Upper lobe of right lung (tissue), 1 donor: Measurements from ENCODE around the gene CYB561. TPM values are rescaled to one million over a fixed set of nuclear protein-coding genes. Genes with fewer than 3 reads are reported as not detected.
"Not testable (repeated sequence)": the region's sequence is repeated elsewhere in the genome, so short reads cannot be mapped to it uniquely, and the experiment has no call there.

ENCODE experiments used
- ATAC-seq: fragments of 200-7000 bp; cut with Tn5 transposase; one replicate; pipeline ENCODE4 v1.9.1; 2020; ENCODE audit warnings: mild to moderate bottlenecking, moderate library complexity
- DNase-seq: peaks from one replicate; pipeline ENCODE4 v3.0.0-alpha.2; 2020
- H3K27ac ChIP-seq: fragments of 200-600 bp; one replicate; pipeline ENCODE4 v1.8.0; 2022
- H3K27me3 ChIP-seq: fragments of 200-600 bp; one replicate; pipeline ENCODE4 v1.8.0; 2022; ENCODE audit warnings: mild to moderate bottlenecking
- H3K36me3 ChIP-seq: fragments of 200-600 bp; one replicate; pipeline ENCODE4 v1.8.0; 2022
- H3K4me1 ChIP-seq: fragments of 200-600 bp; one replicate; pipeline ENCODE4 v1.8.0; 2022
- H3K4me3 ChIP-seq: fragments of 200-600 bp; one replicate; pipeline ENCODE4 v1.8.0; 2022; ENCODE audit warnings: mild to moderate bottlenecking
- H3K9me3 ChIP-seq: fragments of 200-600 bp; one replicate; pipeline ENCODE4 v1.8.0; 2022
- intact Hi-C: fragments of 100-400 bp; cut with DNase I; formaldehyde crosslinking; loops from one replicate; pipeline ENCODE4 v1.11.0; 2022
- total RNA-seq: library from RNA; stranded (reverse); fragmentation: NEBNext Ultra II Directional; extraction: Animal tissue kit (Norgen Biotek cat#: 25700); gene quantifications from one replicate; pipeline ENCODE4 v1.2.1, GENCODE V29; 2021
- TF ChIP-seq, protein P1 (sequence below): fragments of 200-600 bp; IDR thresholded peaks from one replicate; pipeline ENCODE4 v1.8.0; 2022; ENCODE audit warnings: antibody characterized with exemption
- donor health status: DM: no; HTN: yes; CAD: no; lungs with severe emphysema.

CYB561 gene
- total RNA-seq, 1 donor from 2014 or later = 55.5 TPM

DNA sequence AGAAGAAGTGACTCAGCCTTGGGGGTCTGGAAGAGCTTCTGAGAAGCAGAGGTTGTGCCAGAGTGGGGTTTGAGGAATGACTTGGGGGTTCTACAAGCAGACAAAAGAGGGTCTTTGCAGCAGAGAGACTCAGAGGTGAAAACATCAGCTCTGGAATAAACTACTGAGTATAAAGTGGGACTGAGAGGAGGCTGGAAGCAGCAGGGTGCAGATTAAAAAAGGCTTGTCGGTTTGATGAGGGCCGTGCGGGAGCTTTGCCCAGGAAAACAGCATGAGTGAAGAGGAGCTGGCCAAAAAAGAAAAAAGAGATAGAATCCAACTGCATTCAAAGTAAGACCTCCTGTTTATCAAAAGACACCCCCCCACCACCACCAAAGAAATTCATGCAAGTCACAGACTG lies 17.7 kb upstream of the CYB561 start:
- peaks cover 4% of the 10 kb centered on the region for H3K4me1 ChIP-seq
- H3K27me3 ChIP-seq = no peaks in the 10 kb centered on the region
- H3K27ac ChIP-seq = no peak overlapping the region
- no peak overlapping the region for H3K4me3 ChIP-seq
- no peaks in the 10 kb centered on the region for H3K36me3 ChIP-seq
- ATAC-seq (no peak), DNase-seq (no peak)
- H3K9me3 ChIP-seq = no peaks in the 10 kb centered on the region
- TF ChIP-seq, protein P1, sequence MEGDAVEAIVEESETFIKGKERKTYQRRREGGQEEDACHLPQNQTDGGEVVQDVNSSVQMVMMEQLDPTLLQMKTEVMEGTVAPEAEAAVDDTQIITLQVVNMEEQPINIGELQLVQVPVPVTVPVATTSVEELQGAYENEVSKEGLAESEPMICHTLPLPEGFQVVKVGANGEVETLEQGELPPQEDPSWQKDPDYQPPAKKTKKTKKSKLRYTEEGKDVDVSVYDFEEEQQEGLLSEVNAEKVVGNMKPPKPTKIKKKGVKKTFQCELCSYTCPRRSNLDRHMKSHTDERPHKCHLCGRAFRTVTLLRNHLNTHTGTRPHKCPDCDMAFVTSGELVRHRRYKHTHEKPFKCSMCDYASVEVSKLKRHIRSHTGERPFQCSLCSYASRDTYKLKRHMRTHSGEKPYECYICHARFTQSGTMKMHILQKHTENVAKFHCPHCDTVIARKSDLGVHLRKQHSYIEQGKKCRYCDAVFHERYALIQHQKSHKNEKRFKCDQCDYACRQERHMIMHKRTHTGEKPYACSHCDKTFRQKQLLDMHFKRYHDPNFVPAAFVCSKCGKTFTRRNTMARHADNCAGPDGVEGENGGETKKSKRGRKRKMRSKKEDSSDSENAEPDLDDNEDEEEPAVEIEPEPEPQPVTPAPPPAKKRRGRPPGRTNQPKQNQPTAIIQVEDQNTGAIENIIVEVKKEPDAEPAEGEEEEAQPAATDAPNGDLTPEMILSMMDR = no peak
- intact Hi-C loops = no loop called here

GRCh38 chr17:63460018-63460417 lies 13.9 kb upstream of the CYB561 start:
- no peak overlapping the region for H3K27ac ChIP-seq
- peaks cover 8% of the 10 kb centered on the region for H3K4me1 ChIP-seq
- TF ChIP-seq, protein P1 = no peak
- H3K27me3 ChIP-seq = no peaks in the 10 kb centered on the region
- ATAC-seq (no peak), DNase-seq (no peak)
- no peaks in the 10 kb centered on the region for H3K9me3 ChIP-seq
- no peak overlapping the region for H3K4me3 ChIP-seq
- H3K36me3 ChIP-seq = no peaks in the 10 kb centered on the region
- intact Hi-C loops = no loop called here

DNA sequence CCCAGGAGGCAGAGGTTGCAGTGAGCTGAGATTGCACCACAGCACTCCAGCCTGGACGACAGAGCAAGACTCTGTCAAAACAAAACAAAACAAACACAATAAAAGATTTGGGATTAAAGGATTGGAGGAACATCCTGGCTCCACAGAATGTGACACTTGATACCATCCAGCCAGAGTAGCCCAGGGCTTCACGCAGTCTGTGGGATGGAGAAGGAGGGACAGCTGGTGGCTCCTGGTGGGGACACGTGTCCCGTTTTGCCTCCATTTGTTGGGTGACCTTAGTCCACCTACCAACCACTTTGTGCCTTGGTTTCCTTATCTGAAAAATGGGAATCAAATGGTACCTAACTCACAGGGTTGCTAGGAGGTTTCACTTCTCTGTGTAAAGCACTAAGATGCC lies 12.4 kb upstream of the CYB561 start:
- ATAC-seq = no peak
- H3K27ac ChIP-seq = no peak overlapping the region
- TF ChIP-seq, protein P1 = no peak

GRCh38 chr17:63455417-63455816 lies 9.3 kb upstream of the CYB561 start:
- H3K27ac ChIP-seq = no peak overlapping the region
- TF ChIP-seq, protein P1 = no peak
- H3K4me1 ChIP-seq = peaks cover 9% of the 10 kb centered on the region
- no peak for ATAC-seq
- no peaks in the 10 kb centered on the region for H3K36me3 ChIP-seq
- H3K9me3 ChIP-seq = no peaks in the 10 kb centered on the region
- H3K4me3 ChIP-seq = no peak overlapping the region
- intact Hi-C loops = no loop called here
- no peaks in the 10 kb centered on the region for H3K27me3 ChIP-seq
- no peak for DNase-seq

More for the DNA sequence above, 12.4 kb upstream of the CYB561 start:
- no peaks in the 10 kb centered on the region for H3K9me3 ChIP-seq
- no peaks in the 10 kb centered on the region for H3K27me3 ChIP-seq
- intact Hi-C loops = no loop called here
- peaks cover 10% of the 10 kb centered on the region for H3K4me1 ChIP-seq
- no peaks in the 10 kb centered on the region for H3K36me3 ChIP-seq
- H3K4me3 ChIP-seq = no peak overlapping the region
- DNase-seq = no peak

DNA sequence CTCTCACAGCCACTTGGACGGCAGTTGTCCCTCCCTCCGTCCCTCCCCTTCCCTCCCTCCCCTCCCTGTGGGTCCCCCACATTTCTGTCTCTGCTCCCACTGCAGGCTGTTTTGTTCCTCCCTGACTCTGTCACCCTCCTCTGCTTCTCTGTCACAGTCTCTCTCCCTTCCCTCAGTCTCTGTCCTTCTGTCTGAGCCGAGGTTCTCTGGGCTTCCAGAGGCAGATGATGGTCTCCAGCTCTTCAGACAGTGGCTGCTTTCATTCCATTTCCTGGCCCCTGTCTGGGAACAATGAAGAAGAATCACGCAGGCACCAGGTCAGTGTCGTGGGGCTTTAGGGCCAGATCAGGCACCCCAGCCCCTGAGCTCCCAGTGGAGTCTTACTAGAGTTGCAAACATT lies 8.8 kb upstream of the CYB561 start:
- H3K27me3 ChIP-seq = no peaks in the 10 kb centered on the region
- no peaks in the 10 kb centered on the region for H3K9me3 ChIP-seq
- peaks cover 14% of the 10 kb centered on the region for H3K4me1 ChIP-seq
- H3K36me3 ChIP-seq = no peaks in the 10 kb centered on the region
- H3K27ac ChIP-seq = no peak overlapping the region
- intact Hi-C loops = no loop called here
- DNase-seq (no peak), ATAC-seq (no peak)
- H3K4me3 ChIP-seq = no peak overlapping the region
- TF ChIP-seq, protein P1 = no peak

DNA sequence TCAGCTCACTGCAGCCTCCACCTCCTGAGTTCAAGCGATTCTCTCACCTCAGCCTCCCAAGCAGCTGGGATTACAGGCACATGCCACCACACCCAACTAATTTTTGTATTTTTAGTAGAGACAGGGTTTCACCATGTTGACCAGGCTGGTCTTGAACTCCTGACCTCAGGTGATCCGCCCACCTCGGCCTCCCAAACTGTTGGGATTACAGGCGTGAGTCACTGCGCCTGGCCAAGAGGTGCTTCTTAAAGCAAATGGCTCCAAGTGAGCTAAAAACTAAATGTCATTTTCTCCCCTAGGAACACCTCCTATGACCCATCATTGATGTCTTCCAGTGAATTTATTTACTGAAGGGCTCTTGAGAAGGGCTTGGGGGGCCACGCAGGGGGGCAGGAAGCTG lies 8.3 kb upstream of the CYB561 start:
- intact Hi-C loops, H3K36me3 ChIP-seq, DNase-seq, H3K9me3 ChIP-seq, H3K4me3 ChIP-seq, H3K27me3 ChIP-seq, H3K27ac ChIP-seq, ATAC-seq: not testable (repeated sequence)
- peaks cover 15% of the 10 kb centered on the region for H3K4me1 ChIP-seq
